ENCODE data around the gene DPP6.

DPP6 gene

DNA sequence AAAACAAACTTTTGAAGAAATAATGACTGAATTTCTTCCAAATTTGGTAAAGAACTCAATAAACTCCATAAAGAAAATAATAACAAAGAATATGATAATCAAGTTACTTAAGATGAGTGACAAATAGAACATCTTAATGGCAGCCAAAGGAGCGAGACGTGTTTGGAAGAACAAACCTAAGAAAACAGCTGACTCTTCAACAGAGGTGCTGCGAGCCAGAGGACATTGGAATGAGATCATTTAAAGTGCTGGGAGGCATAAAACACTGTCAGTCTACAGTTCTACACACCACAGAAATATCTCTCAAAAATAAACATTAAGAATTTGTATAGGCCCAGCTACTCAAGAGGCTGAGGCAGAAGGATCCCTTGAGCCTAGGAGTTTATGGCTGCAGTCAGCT lies 507.3 kb downstream of the DPP6 start:
- DNase-seq (ENCODE audit: insufficient read length, low spot score) = no peak

DNA sequence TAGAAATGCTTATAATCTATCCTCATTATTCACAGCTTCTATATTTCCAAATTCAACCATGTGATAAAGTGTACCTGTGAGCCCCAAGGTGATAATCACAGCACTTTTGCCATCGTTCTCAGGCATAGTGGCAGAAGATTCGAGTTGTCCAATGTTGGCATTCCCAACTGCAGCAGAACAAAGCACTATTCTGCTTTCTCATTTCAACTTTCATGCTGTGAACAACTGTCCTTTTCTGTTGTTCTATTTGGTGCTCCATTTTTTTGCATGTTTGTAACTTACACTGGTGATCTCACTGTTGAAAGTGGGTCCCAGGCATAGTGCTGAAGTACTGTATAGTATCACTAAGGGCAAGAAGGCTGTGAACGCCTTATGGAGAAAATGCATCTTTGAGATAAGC lies 512.5 kb downstream of the DPP6 start:
- no peak for TF ChIP-seq POU2F2 (IDR thresholded peaks at IDR 0.05; ENCODE audit: low read depth, low read length)
- FAIRE-seq (no peak), DNase-seq (ENCODE audit: insufficient read length, low spot score) (no peak)

More for the DNA sequence above, 507.3 kb downstream of the DPP6 start:
- TF ChIP-seq SPI1 (IDR thresholded peaks at IDR 0.05; ENCODE audit: low read depth, low read length) = no peak
- TF ChIP-seq POLR2AphosphoS5 (IDR thresholded peaks at IDR 0.05; ENCODE audit: low read depth, low read length) = no peak
- no peak for TF ChIP-seq TAF1 (IDR thresholded peaks at IDR 0.05; ENCODE audit: low read depth, low read length)
- TF ChIP-seq POLR2A (IDR thresholded peaks at IDR 0.05; ENCODE audit: low read depth, low read length) = no peak
- TF ChIP-seq PAX5 (IDR thresholded peaks at IDR 0.05; ENCODE audit: insufficient read depth, low read length, severe bottlenecking) = no peak
- TF ChIP-seq POU2F2 (IDR thresholded peaks at IDR 0.05; ENCODE audit: low read depth, low read length) = no peak
- no peak for FAIRE-seq

DNA sequence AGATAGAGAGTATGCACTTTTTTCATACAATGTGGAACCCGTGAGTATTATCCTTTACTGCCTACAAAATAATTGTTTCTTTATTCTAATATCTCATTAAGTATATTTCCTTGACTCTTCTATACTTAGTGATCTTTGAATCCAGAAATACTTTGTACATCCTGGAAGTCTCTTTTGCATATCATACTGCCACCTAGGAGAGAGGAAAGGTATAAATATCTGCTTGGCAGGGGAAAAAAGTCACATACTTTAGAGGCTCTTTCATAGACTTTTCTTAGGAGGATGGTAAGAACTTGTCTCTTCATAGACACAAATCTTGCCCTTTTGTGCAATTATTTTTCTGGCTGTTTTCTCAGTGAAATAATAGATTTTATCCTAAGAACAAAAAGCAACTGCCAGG lies 514.7 kb downstream of the DPP6 start:
- FAIRE-seq = no peak
- TF ChIP-seq PAX5 (IDR thresholded peaks at IDR 0.05; ENCODE audit: insufficient read depth, low read length, severe bottlenecking) (no peak), POU2F2 (IDR thresholded peaks at IDR 0.05; ENCODE audit: low read depth, low read length) (no peak), TAF1 (IDR thresholded peaks at IDR 0.05; ENCODE audit: low read depth, low read length) (no peak), POLR2A (IDR thresholded peaks at IDR 0.05; ENCODE audit: low read depth, low read length) (no peak)
- DNase-seq (ENCODE audit: insufficient read length, low spot score) = no peak

DNA sequence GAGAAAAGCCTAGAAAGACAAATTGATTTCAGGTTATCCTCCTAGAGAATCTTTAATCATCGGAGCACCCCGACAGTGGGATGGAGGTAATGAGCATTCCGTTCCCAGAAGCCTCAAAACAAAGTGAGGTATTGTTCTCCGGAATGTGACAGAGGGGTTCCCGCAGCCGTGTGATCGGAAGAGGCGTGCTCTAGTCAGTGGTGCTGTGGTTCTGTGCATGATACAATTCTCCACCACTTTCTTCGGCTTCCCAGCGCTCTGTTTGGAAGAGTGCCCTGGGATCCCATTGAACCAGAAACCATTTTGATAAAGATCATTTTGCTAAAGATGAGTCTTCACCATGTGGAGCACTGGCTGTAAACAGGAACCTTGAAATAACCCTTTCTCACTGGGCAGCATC lies 516.1 kb downstream of the DPP6 start:
- DNase-seq (ENCODE audit: insufficient read length, low spot score) = no peak
- FAIRE-seq = no peak
- TF ChIP-seq TAF1 (IDR thresholded peaks at IDR 0.05; ENCODE audit: low read depth, low read length) (no peak), PAX5 (IDR thresholded peaks at IDR 0.05; ENCODE audit: insufficient read depth, low read length, severe bottlenecking) (no peak), POLR2AphosphoS5 (IDR thresholded peaks at IDR 0.05; ENCODE audit: low read depth, low read length) (no peak), SPI1 (IDR thresholded peaks at IDR 0.05; ENCODE audit: low read depth, low read length) (no peak), POU2F2 (IDR thresholded peaks at IDR 0.05; ENCODE audit: low read depth, low read length) (no peak), POLR2A (IDR thresholded peaks at IDR 0.05; ENCODE audit: low read depth, low read length) (no peak)

DNA sequence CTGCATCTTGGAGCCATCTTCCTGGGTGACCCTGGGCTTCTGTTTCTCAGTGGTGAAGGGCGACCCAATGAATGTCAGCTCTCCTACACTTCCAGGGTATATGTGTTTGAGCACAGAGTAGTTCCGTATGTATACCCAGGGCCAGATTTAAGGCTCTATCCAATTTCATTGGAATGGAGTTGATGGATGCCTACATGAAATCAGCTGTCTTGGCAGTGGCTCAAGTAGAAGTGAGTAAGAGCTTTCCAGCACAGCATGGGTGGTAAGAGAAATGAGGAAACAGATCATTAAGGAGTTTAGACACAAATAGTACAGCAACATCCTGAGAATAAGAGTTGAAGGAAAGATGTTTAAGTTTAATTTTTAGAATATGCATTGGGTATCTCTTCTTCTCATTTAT lies 517.7 kb downstream of the DPP6 start:
- no peak for TF ChIP-seq TAF1 (IDR thresholded peaks at IDR 0.05; ENCODE audit: low read depth, low read length)
- TF ChIP-seq SPI1 (IDR thresholded peaks at IDR 0.05; ENCODE audit: low read depth, low read length) = no peak
- TF ChIP-seq POLR2AphosphoS5 (IDR thresholded peaks at IDR 0.05; ENCODE audit: low read depth, low read length) = no peak
- no peak for TF ChIP-seq POU2F2 (IDR thresholded peaks at IDR 0.05; ENCODE audit: low read depth, low read length)
- TF ChIP-seq POLR2A (IDR thresholded peaks at IDR 0.05; ENCODE audit: low read depth, low read length) = no peak
- no peak for TF ChIP-seq PAX5 (IDR thresholded peaks at IDR 0.05; ENCODE audit: insufficient read depth, low read length, severe bottlenecking)
- no peak for DNase-seq (ENCODE audit: insufficient read length, low spot score)
- FAIRE-seq = no peak

DNA sequence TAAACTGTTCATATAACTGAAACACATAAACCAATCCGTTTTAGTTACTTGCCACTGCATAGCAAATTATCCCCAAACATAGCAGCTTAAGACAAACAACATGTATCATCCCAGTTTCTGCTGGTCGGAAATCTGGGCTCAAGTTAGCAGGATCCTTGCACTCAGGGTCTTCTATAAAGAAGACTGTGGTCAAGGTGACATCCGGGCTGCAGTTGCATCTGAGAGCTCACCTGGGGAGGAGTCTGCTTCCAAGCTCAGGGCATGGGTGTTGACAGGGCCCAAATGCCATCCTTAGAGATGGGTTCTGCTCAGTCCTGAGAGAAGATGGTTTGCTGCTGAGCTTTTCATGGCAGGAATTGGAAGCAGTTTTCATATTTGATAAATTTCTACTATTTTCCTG lies 519.6 kb downstream of the DPP6 start:
- no peak for FAIRE-seq
- DNase-seq (ENCODE audit: insufficient read length, low spot score) = no peak
- TF ChIP-seq TAF1 (IDR thresholded peaks at IDR 0.05; ENCODE audit: low read depth, low read length) = no peak
- TF ChIP-seq POU2F2 (IDR thresholded peaks at IDR 0.05; ENCODE audit: low read depth, low read length) = no peak
- no peak for TF ChIP-seq POLR2A (IDR thresholded peaks at IDR 0.05; ENCODE audit: low read depth, low read length)
- no peak for TF ChIP-seq POLR2AphosphoS5 (IDR thresholded peaks at IDR 0.05; ENCODE audit: low read depth, low read length)
- TF ChIP-seq SPI1 (IDR thresholded peaks at IDR 0.05; ENCODE audit: low read depth, low read length) = no peak
- no peak for TF ChIP-seq PAX5 (IDR thresholded peaks at IDR 0.05; ENCODE audit: insufficient read depth, low read length, severe bottlenecking)

DNA sequence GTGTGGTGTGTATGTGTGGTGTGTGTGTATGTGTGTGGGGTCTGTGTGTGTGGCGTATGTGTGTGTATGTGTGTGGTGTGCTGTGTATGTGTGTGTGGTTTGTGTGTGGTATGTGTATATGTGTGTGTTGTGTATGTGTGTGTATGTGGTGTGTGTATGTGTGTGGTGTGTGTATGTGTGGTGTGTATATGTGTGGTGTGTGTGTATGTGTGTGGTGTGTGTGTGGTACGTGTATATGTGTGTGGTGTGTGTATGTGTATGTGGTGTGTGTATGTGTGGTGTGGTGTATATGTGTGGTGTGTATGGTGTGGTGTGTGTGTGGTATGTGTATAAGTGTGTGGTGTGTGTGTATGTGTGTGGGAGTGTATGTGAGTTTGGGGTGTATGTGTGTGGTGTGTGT lies 522.0 kb downstream of the DPP6 start:
- FAIRE-seq (no peak), DNase-seq (ENCODE audit: insufficient read length, low spot score) (no peak)
- TF ChIP-seq POLR2AphosphoS5 (IDR thresholded peaks at IDR 0.05; ENCODE audit: low read depth, low read length) (no peak), TAF1 (IDR thresholded peaks at IDR 0.05; ENCODE audit: low read depth, low read length) (no peak), POU2F2 (IDR thresholded peaks at IDR 0.05; ENCODE audit: low read depth, low read length) (no peak), SPI1 (IDR thresholded peaks at IDR 0.05; ENCODE audit: low read depth, low read length) (no peak), POLR2A (IDR thresholded peaks at IDR 0.05; ENCODE audit: low read depth, low read length) (no peak), PAX5 (IDR thresholded peaks at IDR 0.05; ENCODE audit: insufficient read depth, low read length, severe bottlenecking) (no peak)

DNA sequence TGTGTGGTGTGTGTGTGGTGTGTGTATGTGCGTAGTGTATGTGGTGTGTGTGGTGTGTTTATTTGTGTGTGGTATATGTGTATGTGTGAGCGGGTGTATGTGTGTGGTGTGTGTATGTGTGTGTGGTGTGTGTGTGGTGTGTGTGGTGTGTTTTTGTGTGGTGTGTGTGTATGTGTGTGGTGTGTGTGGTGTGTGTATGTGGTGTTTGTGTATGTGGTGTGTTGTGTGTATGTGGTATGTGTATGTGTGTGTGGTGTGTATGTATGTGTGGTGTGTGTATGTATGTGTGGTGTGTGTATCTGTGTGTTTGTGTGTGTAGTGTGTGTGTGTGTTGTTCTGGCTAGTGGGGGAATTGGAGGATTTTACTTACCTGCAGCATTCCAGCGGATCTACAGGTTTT lies 523.3 kb downstream of the DPP6 start:
- no peak for TF ChIP-seq POLR2A (IDR thresholded peaks at IDR 0.05; ENCODE audit: low read depth, low read length)
- TF ChIP-seq TAF1 (IDR thresholded peaks at IDR 0.05; ENCODE audit: low read depth, low read length) = no peak
- TF ChIP-seq PAX5 (IDR thresholded peaks at IDR 0.05; ENCODE audit: insufficient read depth, low read length, severe bottlenecking) = no peak
- no peak for TF ChIP-seq POLR2AphosphoS5 (IDR thresholded peaks at IDR 0.05; ENCODE audit: low read depth, low read length)
- TF ChIP-seq SPI1 (IDR thresholded peaks at IDR 0.05; ENCODE audit: low read depth, low read length) = no peak
- TF ChIP-seq POU2F2 (IDR thresholded peaks at IDR 0.05; ENCODE audit: low read depth, low read length) = no peak
- FAIRE-seq = no peak

DNA sequence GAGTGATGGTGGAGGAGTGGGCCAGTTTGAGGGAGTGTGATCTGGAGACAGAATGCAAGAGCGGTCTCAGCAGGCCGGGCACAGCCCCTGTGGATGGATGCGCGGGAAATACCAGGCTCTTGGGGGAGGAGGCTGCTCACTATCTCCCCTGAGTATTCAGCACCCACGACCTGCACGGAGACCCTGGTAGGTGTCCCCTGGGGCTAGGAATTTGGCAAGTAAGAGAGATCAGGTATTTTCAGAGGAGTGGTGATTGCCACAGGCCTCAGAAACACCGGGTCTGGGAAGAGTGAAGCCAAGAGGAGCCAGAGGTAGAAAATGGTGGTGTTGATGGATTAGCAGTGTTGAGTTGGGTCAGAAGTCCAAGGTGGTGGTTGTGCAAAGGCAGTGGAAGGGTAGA lies 524.4 kb downstream of the DPP6 start:
- TF ChIP-seq POLR2A (IDR thresholded peaks at IDR 0.05; ENCODE audit: low read depth, low read length) (no peak), POU2F2 (IDR thresholded peaks at IDR 0.05; ENCODE audit: low read depth, low read length) (no peak), POLR2AphosphoS5 (IDR thresholded peaks at IDR 0.05; ENCODE audit: low read depth, low read length) (no peak)
- DNase-seq (ENCODE audit: insufficient read length, low spot score) (no peak), FAIRE-seq (no peak)

More for the DNA sequence above, 523.3 kb downstream of the DPP6 start:
- no peak for DNase-seq (ENCODE audit: insufficient read length, low spot score)

DNA sequence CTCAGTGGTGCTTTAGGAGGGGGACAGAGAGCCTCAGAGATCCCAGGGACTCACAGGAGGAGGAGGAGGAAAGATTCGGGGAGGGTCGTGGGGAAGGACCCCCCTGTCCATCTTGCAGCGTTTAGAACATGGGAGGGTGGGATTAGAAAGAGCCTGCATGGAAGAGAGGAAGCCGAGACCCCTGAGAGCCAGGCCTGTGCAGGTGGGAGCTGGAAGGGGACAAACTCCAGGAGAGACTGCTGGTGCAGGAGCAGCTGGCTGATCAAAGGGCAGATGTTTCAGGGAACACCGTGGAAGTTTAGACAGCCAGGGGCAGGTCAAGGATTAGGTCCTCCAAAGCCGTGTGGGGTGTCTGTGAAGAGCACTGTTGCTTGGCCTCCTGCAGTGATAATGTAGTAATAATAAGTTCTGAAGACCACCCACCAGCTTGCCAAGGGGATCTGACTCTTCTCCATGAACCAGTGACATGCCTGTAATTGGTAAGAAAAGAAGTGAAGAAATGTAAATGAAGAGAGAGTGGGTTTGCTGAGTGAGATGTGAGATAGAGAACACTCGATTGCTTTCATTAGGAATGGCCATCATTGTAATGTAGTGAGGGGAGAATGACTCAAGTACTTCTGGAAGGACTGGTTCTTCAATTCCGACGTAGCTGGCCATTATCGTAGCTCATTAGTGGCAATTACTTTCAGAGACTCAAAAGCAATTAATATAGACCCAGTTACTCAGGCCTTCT lies 525.1 kb downstream of the DPP6 start:
- DNase-seq (ENCODE audit: insufficient read length, low spot score) (no peak), FAIRE-seq (no peak)
- TF ChIP-seq POU2F2 (IDR thresholded peaks at IDR 0.05; ENCODE audit: low read depth, low read length) (no peak), TAF1 (IDR thresholded peaks at IDR 0.05; ENCODE audit: low read depth, low read length) (no peak), POLR2A (IDR thresholded peaks at IDR 0.05; ENCODE audit: low read depth, low read length) (no peak), PAX5 (IDR thresholded peaks at IDR 0.05; ENCODE audit: insufficient read depth, low read length, severe bottlenecking) (no peak), POLR2AphosphoS5 (IDR thresholded peaks at IDR 0.05; ENCODE audit: low read depth, low read length) (no peak), SPI1 (IDR thresholded peaks at IDR 0.05; ENCODE audit: low read depth, low read length) (no peak)
